GM21515 (cell line): ENCODE measurements around the gene HADHB.
"Not testable (repeated sequence)": the region's sequence is repeated elsewhere in the genome, so short reads cannot be mapped to it uniquely, and the experiment has no call there.

ENCODE experiments used
- ATAC-seq: cut with Tn5 transposase; IDR thresholded peaks from one replicate; pipeline ENCODE4 v1.9.1; 2021; ENCODE audit not compliant: unreplicated experiment

Gene HADHB

DNA sequence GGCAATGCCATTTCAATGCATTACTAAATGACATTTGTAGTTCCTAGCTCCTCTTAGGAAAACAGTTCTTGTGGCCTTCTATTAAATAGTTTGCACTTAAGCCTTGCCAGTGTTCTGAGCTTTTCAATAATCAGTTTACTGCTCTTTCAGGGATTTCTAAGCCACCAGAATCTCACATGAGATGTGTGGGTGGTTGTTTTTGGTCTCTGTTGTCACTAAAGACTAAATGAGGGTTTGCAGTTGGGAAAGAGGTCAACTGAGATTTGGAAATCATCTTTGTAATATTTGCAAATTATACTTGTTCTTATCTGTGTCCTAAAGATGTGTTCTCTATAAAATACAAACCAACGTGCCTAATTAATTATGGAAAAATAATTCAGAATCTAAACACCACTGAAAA, 45.3 kb downstream of the HADHB start:
- no peak for ATAC-seq

- no peak for ATAC-seq
Measured at GRCh38 chr2:26292646-26293045, 47.9 kb downstream of the HADHB start.

DNA sequence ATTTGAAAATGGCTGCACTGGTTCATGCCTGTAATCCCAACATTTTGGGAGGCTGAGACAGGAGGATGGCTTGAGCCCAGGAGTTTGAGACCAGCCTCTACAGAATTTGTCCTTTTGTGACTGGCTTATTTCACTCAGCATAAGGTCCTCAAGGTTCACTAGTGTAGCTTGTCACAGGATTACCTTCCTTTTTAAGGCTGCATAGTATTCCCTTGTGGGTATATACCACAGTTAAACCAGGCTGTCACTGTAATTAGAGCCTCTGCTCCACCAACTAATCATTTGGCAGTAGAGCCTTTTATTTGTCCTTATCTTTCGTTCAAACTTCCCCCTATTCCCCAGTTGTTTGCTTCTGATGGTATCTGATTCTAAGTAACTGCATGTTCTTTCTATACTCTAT, 50.8 kb downstream of the HADHB start:
- ATAC-seq = no peak

DNA sequence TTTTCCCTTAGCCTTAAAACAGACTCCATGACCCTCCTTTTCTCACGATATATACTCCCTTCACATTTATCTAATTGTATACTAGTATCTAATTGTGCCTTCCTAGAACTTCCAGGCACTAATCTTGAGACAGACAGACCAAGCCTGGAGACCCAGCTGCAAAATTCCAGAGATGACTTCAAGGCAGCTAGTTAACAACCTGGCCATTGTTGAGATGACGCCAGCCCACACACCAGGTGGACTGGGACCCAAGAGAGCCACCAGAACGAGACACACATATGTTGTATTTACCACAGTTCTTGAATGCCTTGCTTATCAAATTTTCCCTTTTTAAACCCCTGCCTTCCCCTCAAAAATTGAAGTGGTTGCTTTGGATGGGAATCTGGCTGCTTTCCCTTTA, 52.3 kb downstream of the HADHB start:
- ATAC-seq = no peak

DNA sequence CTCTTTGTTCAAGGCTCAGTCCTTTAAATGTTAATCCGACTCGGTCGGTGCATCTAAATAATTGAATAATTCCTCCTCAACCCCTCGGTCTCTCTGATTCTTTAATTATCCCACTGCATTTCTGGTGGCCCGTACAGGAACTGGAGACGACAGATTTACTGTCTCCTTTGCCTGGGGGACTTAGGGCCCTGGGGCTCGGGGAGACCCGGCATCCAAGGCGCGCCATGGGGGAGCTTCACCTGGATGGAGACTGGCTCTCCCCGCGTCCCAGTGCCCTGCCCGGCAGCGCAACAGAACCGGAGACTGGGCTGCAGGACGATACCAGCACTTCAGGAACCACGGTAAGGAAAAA, 53.5 kb downstream of the HADHB start:
- ATAC-seq = no peak

DNA sequence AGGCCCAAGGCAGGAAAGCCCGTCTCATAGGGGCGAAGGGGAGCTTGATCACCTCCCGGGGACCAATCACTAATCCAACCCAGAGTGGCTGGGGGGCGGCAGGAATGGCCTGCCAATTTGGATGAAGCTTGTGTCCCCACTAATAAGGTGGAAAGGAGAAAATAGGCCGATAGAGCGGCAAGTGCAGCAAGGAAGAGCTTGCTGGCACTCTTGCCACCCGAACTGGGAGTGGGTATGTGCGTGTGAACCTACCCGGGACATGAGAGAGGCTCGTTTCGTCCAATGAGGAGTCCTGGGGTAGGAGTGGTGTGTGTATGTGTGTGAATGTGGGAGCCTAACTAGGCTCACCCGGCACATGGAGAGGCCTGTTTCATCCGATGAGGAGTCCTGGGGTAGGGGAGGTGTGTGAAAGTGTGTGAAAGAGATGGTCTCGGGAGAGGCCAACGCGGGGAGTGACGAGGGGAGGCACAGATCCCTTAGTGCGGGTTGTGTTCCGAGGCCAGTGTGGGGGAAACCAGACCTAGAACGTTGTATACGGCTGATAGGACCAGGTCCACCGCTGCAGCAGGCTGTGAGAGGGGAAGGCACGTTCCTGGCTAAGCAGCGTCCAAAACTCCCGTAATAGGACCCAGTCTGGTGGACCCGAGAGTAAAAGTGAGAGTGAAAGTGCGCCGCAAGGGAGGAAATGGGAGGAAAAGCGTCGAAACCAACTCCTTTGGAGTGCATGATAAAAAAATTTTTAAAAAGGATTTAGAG, 54.1 kb downstream of the HADHB start:
- no peak for ATAC-seq

- ATAC-seq = no peak
Measured at GRCh38 chr2:26299471-26300101, 54.8 kb downstream of the HADHB start.

DNA sequence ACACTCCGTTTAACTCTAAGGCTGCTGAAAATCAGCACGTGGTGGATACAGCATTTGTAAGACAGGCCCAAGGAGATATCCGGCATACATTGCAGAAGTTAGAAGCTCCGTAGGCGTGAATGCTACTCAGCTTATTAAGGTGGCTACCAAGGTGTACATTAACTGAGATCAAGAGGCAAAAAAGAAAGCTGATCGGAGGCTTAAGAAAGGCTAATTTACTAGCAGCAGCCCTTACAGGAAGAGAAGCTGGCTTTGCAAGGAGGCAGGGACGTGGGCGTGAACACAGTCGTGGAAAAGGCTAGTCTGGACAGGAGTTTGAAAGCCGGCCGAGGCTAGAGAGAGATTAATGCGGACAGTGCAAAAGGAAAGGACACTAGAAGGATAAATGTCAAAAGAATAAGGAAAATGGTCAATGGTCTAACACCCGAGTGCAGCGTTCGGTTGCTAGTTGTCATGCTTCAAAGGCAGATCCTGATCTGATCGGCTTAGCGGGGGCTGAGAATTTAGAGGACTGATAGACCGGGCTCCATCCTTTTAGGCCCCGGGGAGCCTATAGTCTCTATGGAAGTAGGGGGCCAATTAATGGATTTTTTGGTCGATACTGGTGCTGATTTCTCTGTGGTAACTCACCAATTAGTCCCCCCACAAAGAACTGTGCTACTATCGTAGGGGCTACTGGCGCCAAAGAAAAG, 55.6 kb downstream of the HADHB start:
- no peak for ATAC-seq

GRCh38 chr2:26302846-26303245, 58.1 kb downstream of the HADHB start:
- no peak for ATAC-seq

- not testable (repeated sequence) for ATAC-seq
Measured at GRCh38 chr2:26305094-26305493, 60.4 kb downstream of the HADHB start.

DNA sequence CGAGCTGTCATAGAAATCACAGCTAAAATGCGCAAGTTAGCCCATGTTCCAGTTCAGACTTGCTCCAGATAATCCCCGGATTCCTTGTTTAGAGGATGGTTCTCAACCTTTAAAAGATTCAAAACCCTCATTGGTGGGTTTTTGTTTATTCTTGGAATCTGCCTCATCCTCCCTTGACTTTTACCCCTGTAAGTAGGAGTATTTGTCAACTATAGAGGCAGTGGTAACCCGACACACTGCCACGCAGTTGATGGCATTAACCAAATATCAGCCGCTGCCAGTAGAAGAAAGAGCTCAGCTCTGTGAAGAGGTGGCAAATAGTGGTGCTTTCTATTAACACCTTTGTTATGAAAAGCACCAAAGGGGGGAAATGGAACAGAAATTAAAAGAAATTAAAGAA, 60.8 kb downstream of the HADHB start:
- no peak for ATAC-seq

DNA sequence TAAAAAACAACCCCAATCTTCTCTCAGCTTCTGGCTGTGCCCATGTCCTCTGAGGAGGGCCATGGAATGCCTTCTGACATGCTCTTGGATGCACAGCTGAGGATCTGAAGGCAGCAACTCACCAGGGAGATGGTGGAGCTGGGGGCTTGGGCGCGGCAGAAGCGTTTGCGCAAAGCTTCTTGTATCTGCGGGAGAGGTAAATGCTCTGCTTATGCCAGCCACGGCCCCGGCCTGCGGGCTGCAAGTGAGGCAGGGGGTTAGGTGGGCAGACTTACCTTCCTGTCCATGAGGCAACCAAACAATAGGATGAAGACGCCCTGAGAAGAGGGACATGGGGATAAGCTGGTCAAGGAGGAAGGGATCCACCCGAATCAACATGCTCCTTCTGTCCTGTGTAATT, 65.2 kb downstream of the HADHB start:
- ATAC-seq = no peak

GRCh38 chr2:26312471-26312870, 67.7 kb downstream of the HADHB start:
- no peak for ATAC-seq

DNA sequence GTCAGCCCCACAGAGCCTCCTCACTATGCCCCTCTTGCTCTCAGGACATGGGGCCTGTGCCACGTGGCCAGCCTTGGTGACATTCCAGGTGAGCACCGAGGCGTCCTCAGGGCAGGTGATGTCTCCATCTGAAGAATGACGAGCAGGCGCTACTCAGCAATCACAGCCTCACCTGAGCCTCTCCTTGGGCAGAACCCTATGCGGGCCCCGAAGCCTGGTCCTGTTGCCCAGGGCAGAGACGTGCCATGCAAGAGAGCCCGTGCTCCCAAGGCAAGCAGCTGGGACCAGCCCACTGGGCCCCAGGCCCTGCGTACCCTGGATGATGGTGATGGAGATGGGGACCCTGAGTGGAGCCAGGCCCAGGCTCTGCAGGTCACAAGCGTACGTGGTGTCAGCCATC, 68.7 kb downstream of the HADHB start:
- no peak for ATAC-seq

GRCh38 chr2:26314243-26314642, 69.5 kb downstream of the HADHB start:
- ATAC-seq = no peak

GRCh38 chr2:26316041-26316440, 71.3 kb downstream of the HADHB start:
- no peak for ATAC-seq

DNA sequence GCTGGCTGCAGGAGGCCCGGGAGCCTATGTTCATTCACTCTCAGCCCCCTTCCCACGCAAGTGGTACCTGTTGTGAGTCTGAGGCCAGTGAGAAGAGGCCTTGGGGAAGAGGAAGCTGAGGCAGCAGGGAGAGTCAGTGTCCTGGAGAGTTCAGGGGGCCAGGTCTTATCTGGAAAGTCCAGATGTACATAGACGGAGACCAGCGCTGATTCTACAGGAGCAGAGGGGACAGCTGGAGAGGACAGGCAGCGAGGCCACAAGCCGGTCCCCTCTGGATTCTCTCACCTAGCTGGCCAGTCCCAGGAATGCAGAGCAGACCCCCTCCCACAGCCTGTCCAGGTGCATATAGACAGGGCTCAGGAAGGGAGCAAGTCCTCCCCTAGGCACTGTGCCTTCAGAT, 72.1 kb downstream of the HADHB start:
- no peak for ATAC-seq

DNA sequence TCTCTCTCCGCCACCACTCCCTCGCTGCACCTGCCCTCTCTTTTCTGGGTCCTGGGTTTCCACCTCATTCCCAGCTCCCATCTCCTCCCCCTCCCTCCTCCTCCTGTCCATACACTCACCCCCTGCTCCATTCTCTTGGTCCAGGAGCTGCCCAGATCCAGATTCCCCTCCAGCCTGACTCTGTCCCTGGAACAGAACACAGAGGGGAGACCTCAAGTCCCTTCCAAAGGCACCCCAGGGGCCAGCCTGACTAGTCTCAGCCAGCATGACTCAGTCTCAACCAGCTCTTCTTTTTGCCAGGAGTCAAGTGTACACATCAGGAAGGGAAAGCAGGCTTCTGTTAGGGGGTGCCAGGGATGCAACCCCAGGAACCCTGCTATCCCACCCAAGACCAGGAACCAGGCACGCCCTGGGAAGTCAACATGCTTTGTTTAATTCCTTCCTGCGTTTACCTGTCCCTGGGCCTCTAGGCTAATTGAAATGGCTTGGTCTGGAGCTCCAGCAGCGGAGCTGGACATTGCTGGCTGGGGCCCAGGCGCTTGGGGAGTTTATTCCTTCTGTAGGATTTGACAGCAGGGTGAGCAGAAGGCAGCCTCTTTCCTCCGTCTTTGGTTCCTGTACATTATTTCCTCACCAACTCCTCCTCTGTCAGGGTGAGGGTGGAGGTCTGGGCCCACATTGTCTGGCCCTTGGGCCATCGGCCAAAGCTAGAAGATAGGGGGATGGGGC, 72.8 kb downstream of the HADHB start:
- no peak for ATAC-seq

DNA sequence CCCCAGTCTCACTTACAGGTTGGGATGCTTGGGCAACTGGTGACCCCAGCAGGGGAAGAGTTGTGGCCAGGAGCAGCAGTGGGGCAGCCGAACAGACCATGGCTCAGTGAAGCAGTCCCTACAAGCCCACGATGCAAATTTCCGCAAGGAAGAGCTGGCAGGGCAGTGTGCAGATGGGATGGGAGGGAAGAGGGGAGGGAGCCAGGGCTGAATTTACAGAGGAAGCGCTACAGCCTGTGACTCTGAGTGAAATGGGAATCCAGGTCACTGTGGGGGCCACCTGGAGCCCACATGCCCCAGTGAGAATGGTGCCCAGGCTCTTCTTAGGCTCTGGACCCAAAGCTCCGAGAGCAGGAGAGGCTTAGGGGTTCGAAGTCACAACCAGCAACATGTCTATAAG, 74.2 kb downstream of the HADHB start:
- no peak for ATAC-seq

GRCh38 chr2:26324479-26324878, 79.7 kb downstream of the HADHB start:
- ATAC-seq = not testable (repeated sequence)

DNA sequence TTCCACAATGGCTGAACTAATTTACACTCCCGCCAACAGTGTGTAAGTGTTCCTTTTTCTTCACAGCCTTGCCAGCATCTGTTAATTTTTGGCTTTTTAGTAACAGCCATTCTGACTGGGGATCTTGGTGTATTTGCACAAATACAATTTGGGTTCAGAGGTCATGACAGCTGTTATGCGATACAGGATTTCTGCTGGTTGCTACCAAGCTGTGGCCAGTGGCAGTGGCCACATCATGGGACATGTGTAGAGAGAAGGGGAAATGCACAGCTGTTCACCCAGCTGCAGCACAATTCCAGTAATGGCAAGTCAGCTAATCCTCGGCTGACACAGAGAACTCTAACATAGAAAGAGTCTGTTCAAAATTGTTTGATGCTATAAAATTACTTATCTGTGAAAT, 80.2 kb downstream of the HADHB start:
- ATAC-seq = no peak

GRCh38 chr2:26325851-26326250, 81.1 kb downstream of the HADHB start:
- no peak for ATAC-seq
